GM12878 (cell line): ENCODE data around the gene DYNC1I2. TPM values are rescaled to one million over a fixed set of nuclear protein-coding genes. Genes with fewer than 3 reads are reported as not detected.

Source experiments
- ATAC-seq: fragments of 200-7000 bp; cut with Tn5 transposase; 3 replicates; pipeline ENCODE4 v1.9.1; 2020; ENCODE audit warnings: mild to moderate bottlenecking, moderate library complexity
- BruUV-seq: library from RNA; stranded (reverse); fragments of 400-500 nt; replicated peaks from 2 replicates; lab custom pipeline; 2021; lab: Mats Ljungman, UMichigan
- CTCF ChIA-PET: fragments of 300-600 bp; sonication (Branson Sonifier 250); formaldehyde crosslinking; extraction: SDS; loops from one replicate; lab custom pipeline; 2021; ENCODE audit warnings: inconsistent platforms; lab: Yijun Ruan, JAX
- POLR2A ChIA-PET: fragments of 350-600 bp; formaldehyde crosslinking; extraction: SDS; loops from one replicate; lab custom pipeline; 2021; ENCODE audit warnings: inconsistent platforms; lab: Charles Lee
- RAD21 ChIA-PET: fragments of 300-600 bp; sonication (Branson Sonifier 250); formaldehyde crosslinking; loops from one replicate; lab custom pipeline; 2023; ENCODE audit warnings: antibody characterized with exemption; ENCODE audit not compliant: unreplicated experiment; lab: Charles Lee
- SMC1A ChIA-PET: fragments of 300-600 bp; sonication (Branson Sonifier 250); formaldehyde crosslinking; loops from one replicate; lab custom pipeline; 2023; ENCODE audit not compliant: unreplicated experiment, uncharacterized antibody; lab: Charles Lee
- DNase-seq: peaks from one replicate; pipeline ENCODE4 v3.0.0-alpha.2; 2011; ENCODE audit warnings: low read depth, low spot score
- FAIRE-seq: peaks from 3 replicates; lab custom pipeline; 2011; peaks lifted over from hg19 to GRCh38; lab: Jason Lieb, UNC
- H2AFZ ChIP-seq: 2 replicates; pipeline ENCODE4 v1.6.0; 2011; ENCODE audit warnings: low read depth, low read length, control low read depth; ENCODE audit not compliant: control insufficient read depth
- H3K27ac ChIP-seq: 2 replicates; pipeline ENCODE4 v1.5.1; 2011; ENCODE audit warnings: control low read depth; ENCODE audit not compliant: control insufficient read depth, insufficient read depth
- H3K27me3 ChIP-seq, 2 experiments: replicated peaks in 1 of 2; 2 replicates each; pipeline versions ENCODE4 v1.6.0 to v1.6.1; 2011; ENCODE audit warnings: low read length in 1 of 2; ENCODE audit not compliant: control insufficient read depth in 2 of 2, insufficient read depth in 2 of 2
- H3K36me3 ChIP-seq, 2 experiments: 2 replicates each; pipeline ENCODE4 v1.5.1; 2011; ENCODE audit warnings: low read length in 1 of 2; ENCODE audit not compliant: control insufficient read depth in 2 of 2, insufficient read depth in 2 of 2
- H3K4me1 ChIP-seq: 2 replicates; pipeline ENCODE4 v1.6.1; 2011; ENCODE audit warnings: mild to moderate bottlenecking, low read length, moderate library complexity, mixed read lengths; ENCODE audit not compliant: control insufficient read depth, insufficient read depth
- H3K4me2 ChIP-seq: 2 replicates; pipeline ENCODE4 v1.6.0; 2011; ENCODE audit warnings: control low read depth; ENCODE audit not compliant: control insufficient read depth, insufficient read depth
- H3K4me3 ChIP-seq: fragments of 200-600 bp; sonication (generic); 2 replicates; pipeline ENCODE4 v1.5.1; 2016
- H3K79me2 ChIP-seq: 2 replicates; pipeline ENCODE4 v1.6.0; 2011; ENCODE audit warnings: low read length; ENCODE audit not compliant: control insufficient read depth, insufficient read depth
- H3K9ac ChIP-seq: 2 replicates; pipeline ENCODE4 v1.8.0; 2011; ENCODE audit warnings: low read length, control low read depth, mixed read lengths; ENCODE audit not compliant: control insufficient read depth, insufficient read depth
- H3K9me3 ChIP-seq: replicated peaks from 3 replicates; pipeline ENCODE4 v1.5.1; 2011; ENCODE audit warnings: mild to moderate bottlenecking, low read length; ENCODE audit not compliant: control insufficient read depth, insufficient read depth
- H4K20me1 ChIP-seq: 2 replicates; pipeline ENCODE4 v1.6.0; 2011; ENCODE audit not compliant: control insufficient read depth, insufficient read depth
- CBX3 ChIP-seq: fragments of 200-600 bp; sonication (generic); IDR thresholded peaks from 2 replicates; pipeline ENCODE4 v1.6.1; 2016; ENCODE audit warnings: low read depth, borderline replicate concordance
- FOXK2 ChIP-seq: fragments of 450-650 bp; IDR thresholded peaks from 2 replicates; pipeline ENCODE4 v1.6.1; 2017; ENCODE audit warnings: mild to moderate bottlenecking, moderate library complexity
- JUNB ChIP-seq: IDR thresholded peaks from 2 replicates; pipeline ENCODE4 v1.6.1; 2016; ENCODE audit warnings: antibody characterized with exemption, mild to moderate bottlenecking
- NKRF ChIP-seq: fragments of 450-650 bp; conservative IDR thresholded peaks from 2 replicates; pipeline ENCODE4 v1.6.1; 2017; ENCODE audit warnings: mild to moderate bottlenecking, moderate library complexity
- RELA ChIP-seq: fragments of 450-650 bp; IDR thresholded peaks from 2 replicates; pipeline ENCODE4 v1.8.0; 2014; ENCODE audit warnings: borderline replicate concordance; ENCODE audit not compliant: partially characterized antibody
- ZNF622 ChIP-seq: fragments of 450-650 bp; IDR thresholded peaks from 2 replicates; pipeline ENCODE4 v1.6.1; 2017; ENCODE audit warnings: mild to moderate bottlenecking, inconsistent platforms
- WGBS: methylation state at CpG from one replicate; pipeline ENCODE4 v1.1.6; 2016; ENCODE audit warnings: low lambda C conversion rate; ENCODE audit not compliant: insufficient replicate concordance, insufficient coverage; ENCODE audit errors: missing lambda C conversion rate; 5-methylcytosine and 5-hydroxymethylcytosine counted together
- in situ Hi-C: fragments of 300-500 bp; cut with MboI; formaldehyde crosslinking; loops from 9 replicates; pipeline ENCODE4 v1.14.3; 2018; ENCODE audit warnings: mixed read lengths
- intact Hi-C: fragments of 100-400 bp; cut with micrococcal nuclease; formaldehyde crosslinking; loops from one replicate; pipeline ENCODE4 v1.14.2; 2022; ENCODE audit not compliant: unreplicated experiment
- polyA plus RNA-seq, 11 experiments: library from polyadenylated mRNA; depleted of rRNA in 4 of 11; unstranded in 6 of 11; stranded (reverse) in 5 of 11; fragments of >200 nt; fragmentation: Nextera tagmentation in 4 of 11; fragmentation: Illumina TruSeq in 1 of 11; extraction: Ambion mirVana in 4 of 11; extraction: Trizol in 1 of 11; gene quantifications; 1 replicate in 1 of 11; 2 replicates in 10 of 11; pipeline versions ENCODE4 v1.2.1 to v1.2.3, GENCODE V29; 2011 to 2016; ENCODE audit warnings: inconsistent platforms in 2 of 11, missing spikeins in 2 of 11, low read depth in 1 of 11
- total RNA-seq, 4 experiments: library from RNA; depleted of rRNA in 3 of 4; stranded (reverse); fragments of >200 nt in 3 of 4; fragmentation: Illumina TruSeq in 1 of 4; extraction: Trizol in 1 of 4; gene quantifications; 2 replicates each; pipeline versions ENCODE4 v1.2.1 to v1.2.3, GENCODE V29; 2013 to 2021

Gene DYNC1I2
- total and polyA plus RNA-seq, 10 of the 15 experiments (the other 5 are each of a cell fraction or from before 2014, with no cell fraction given) = 39.9 to 113 (median 53.5) TPM

- TF ChIP-seq RELA (no peak), ZNF622 (no peak), FOXK2 (no peak), CBX3 (no peak)
Measured at GRCh38 chr2:171762879-171763573, 75.8 kb downstream of the DYNC1I2 start (continued).

GRCh38 chr2:171763602-171764001 is 76.3 kb downstream of the DYNC1I2 start:
- no peak for ATAC-seq
- BruUV-seq = no TSS peak
- Histone ChIP-seq H3K9ac (no peak overlapping the region), H2AFZ (no peak overlapping the region), H3K9me3 (no peaks in the 10 kb centered on the region), H3K4me2 (no peak overlapping the region), H3K4me1 (no peaks in the 10 kb centered on the region), H3K27ac (no peak overlapping the region), H4K20me1 (no peaks in the 10 kb centered on the region), H3K27me3 (no peaks in the 10 kb centered on the region), H3K36me3 (peaks cover 0 to 5% of the 10 kb centered on the region in 2 experiments), H3K4me3 (no peak overlapping the region), H3K79me2 (no peaks in the 10 kb centered on the region)
- ChIA-PET CTCF (no interaction called here), RAD21 (no interaction called here), SMC1A (no interaction called here), POLR2A (no interaction called here)
- intact Hi-C loops = no loop called here
- no peak for FAIRE-seq
- in situ Hi-C loops = no loop called here
- WGBS = 97% methylated on average over 3 of the region's 3 CpGs
- TF ChIP-seq NKRF (no peak), JUNB (no peak)
- DNase-seq = no peak
